ENCODE data around the gene CEP72.
"Not testable (repeated sequence)": the region's sequence is repeated elsewhere in the genome, so short reads cannot be mapped to it uniquely, and the experiment has no call there.

Gene CEP72

GRCh38 chr5:611731-612486, at the start of gene CEP72:
Gene CEP72 (plus strand): TSS chr5:612340. CDS start chr5:612362, 22 bp downstream.
- DNase-seq: peak; percentile 80

DNA sequence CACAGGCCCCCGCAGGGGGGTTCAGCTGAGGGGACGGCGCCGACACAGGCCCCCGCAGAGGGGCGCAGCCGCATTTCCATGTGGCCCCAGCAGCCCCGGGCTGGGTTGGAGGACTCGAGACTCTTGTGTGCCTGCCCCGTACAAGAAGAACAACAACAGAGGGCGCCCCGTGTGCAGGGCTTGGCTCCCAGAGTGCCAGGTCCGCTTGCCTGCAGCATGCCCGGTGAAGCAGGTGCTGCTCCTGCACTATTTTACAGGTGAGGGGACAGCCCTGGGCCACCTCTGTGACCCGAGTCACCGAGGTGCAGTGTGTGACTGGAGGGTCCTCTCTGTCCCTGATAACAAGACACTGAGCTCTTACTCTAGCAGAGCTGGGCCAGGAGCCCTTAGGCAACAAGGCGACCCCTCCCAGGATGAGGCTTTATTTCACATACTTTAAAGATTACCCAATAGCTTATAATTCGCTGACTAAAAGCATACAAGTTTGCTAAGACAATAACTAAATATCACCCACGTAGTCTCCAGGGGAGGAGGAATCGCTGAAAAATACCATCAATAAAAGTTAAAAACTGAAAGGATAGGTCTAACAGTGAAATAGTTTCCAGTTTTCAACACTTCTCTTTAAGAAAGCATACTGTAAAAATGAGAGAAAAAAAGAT, 46.2 kb upstream of the CEP72 start:
- no peak for DNase-seq

DNA sequence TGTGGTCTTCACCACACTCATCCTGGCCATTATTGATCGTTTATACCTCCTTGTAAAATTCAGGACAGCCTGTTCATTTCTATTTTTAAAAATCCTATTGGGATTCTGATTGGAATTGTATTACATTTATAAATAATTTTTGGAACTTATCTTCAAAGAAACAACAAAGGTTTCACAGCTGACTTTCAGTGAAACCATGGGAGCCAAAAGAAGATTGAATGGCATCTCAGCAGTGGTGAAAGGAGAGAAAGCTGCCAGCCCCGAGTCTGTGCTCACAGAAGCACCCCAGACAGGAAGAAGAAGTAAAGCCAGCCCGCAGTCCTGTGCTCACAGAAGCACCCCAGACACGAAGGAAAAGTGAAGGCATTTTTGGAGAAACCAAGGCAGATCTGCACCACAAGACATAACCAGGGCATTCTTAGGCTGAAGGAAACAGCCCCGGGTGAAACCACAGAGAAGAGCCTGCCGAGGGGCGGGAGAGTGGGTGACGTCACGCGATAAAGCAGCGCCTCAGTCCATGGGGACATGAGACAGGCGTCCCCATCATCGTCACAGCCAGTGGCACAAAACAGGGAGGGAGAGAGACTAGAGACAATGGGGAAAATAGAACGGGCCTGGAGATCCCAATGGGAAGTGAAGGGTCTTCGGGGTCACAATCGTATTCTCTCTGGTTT, 45.4 kb upstream of the CEP72 start:
- no peak for DNase-seq

DNA sequence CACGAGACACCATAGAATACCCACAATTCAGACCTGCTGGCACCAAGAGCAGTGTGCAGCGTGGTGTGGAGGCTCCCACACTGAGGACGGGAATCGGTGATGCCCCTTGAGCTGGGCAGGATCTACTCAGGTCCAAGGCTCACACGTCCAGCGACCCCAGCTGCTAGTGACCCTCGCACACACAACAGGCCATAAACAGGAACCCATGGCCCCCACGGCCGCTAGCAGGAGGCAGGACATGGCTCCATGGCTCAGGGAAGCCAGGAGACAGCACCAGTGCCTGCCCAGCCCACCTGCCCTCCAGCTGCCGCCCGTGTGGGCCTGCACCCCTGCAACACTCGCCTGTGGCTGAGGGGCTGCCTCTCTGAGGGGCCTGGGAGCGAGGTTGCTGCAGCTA, 44.5 kb upstream of the CEP72 start:
- no peak for DNase-seq

- DNase-seq: no peak
Observed at GRCh38 chr5:568061-568781, 43.9 kb upstream of the CEP72 start.

GRCh38 chr5:568809-569208, 43.3 kb upstream of the CEP72 start:
- no peak for DNase-seq

DNA sequence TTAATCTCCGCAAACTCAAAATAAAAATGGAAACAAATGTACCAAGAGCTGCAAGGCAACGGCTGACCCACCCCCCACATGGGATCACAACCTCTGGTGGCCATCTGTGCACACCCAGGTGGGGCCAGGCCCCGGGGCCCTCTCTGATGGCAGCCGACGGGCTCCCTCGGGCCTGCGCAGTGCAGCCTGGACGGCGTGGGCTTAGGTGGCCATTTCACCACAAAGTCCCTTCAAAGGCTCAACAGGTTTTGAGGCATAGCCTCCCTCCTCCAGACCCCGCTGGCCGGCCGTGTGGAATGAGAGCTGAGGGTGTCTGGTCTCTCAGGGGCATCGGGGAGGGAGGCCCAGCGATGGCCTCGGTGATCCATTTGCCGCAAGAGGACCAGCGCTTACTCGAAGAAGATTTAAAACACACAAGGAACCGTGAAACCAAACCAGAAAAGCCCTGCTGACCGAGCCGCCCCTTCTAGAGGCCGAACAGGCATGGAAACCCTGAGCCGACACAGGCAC, 42.7 kb upstream of the CEP72 start:
- DNase-seq: no peak

GRCh38 chr5:569868-570361, 42.2 kb upstream of the CEP72 start:
- DNase-seq: no peak

DNA sequence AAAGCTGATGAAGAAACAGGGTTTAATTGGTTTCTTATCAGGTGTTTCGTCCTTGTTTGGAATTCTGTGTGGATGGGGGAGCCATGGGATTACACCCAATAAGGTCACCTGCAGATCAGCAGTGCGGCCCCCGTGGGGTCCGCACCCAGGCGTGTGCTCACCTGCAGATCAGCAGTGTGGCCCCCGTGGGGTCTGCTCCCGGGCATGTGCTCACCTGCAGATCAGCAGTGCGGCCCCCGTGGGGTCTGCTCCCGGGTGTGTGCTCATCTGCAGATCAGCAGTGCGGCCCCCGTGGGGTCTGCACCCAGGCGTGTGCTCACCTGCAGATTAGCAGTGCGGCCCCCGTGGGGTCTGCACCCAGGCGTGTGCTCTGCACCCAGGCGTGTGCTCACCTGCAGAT, 41.7 kb upstream of the CEP72 start:
- no peak for DNase-seq

- no peak for DNase-seq
Observed at GRCh38 chr5:570886-571285, 41.3 kb upstream of the CEP72 start.

DNA sequence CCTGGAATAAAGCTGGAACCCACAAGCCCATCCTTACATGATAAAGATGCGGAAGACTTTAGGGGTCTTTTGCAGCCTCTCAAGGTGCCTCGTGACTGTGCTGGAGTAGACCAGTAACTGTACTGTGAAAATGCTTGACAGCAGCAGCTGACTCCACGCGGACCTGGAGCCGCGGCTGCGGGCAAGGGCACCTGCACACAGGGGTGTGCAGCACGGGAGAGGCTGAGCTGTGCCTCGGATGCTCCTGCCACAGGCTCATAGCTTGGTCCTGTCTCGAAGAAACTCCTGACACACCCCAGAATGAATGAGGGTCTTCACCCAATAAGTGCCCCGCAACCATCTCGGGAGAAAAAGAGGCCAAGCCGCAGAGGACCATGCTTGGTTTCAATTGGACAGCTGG, 40.3 kb upstream of the CEP72 start:
- DNase-seq: no peak

DNA sequence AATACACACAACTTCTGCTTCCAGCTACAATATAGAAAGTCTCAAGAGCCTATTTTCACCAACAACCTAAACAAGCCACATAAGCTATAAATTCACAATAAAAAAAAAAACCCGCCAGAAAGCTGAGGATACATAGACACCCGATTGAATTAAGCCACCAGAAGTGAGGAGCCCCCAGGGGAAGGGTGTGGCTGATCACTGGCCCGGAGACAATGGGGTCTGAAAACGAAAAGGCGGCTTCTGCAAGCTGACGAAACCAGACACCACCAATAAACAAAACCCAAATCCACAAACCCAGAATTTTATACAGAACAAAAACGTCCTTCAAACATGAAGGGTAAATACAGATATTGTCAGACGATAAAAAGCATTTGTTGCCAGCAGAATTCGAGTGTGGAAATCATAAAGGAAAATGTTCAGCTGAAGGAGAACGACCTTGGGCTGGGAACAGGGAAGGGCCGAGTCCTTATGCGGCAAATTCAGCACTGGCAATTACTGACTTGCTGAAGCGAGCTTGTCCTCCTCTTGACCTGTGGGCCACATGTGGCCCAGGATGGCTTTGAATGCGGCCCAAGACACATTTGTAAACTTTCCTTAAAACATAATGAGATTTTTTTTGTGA, 39.6 kb upstream of the CEP72 start:
- no peak for DNase-seq

DNA sequence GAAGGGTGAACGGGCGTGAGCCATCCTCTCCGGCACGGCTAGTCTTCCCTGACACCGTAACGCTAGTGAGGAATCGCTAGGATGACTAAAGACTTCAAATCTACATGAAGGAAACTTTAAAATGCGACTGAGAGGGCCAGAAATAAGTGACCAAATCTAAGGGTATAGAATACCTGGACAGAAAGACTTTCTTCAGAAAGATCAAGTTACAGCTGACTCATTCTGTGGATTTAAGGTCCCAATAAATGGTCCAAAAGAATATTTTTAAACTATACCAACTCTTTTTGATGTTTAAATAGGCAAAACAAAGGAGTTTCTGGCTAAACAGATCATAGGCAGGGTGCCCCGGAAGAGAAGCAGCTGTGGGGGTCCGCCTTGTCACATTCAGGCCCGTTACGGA, 38.9 kb upstream of the CEP72 start:
- DNase-seq: no peak

- DNase-seq: no peak
Observed at GRCh38 chr5:573976-574375, 38.2 kb upstream of the CEP72 start.

DNA sequence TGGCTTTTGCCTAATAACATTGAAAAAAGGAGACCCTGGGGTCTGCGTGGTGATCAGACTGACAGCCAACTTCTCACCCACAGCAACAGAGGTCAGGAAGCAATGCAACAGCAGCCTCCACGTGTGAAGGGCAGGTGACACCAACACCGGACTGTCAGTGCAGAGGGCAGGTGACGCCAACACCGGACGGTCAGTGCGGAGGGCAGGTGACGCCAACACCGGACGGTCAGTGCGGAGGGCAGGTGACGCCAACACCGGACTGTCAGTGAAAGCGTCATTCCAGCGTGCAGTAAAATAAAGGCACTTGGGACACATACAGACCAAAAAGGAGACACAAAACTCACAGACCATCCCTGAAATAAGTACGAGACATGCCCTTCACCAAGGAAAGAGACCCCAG, 37.2 kb upstream of the CEP72 start:
- DNase-seq: no peak

DNA sequence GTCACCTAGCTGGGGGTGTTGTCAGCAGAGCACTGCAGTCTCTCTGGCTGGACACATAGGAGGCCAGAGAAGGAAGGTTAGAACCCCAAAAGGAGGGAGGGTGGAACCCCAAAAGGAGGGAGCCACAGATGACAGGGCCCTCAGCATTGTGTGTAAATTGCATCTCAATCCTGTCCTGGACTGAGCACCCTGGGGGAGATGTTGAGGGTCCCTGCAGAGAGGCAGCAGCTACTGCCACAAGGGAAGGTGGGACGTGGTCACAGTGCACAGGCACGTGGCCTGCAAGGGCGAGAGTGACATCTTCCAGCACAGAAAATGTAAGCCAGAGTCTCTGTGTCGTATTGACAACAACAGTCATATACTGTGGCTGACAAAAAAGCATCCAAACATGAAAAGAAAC, 36.5 kb upstream of the CEP72 start:
- DNase-seq: no peak

GRCh38 chr5:577214-577613, 34.9 kb upstream of the CEP72 start:
- not testable (repeated sequence) for DNase-seq

DNA sequence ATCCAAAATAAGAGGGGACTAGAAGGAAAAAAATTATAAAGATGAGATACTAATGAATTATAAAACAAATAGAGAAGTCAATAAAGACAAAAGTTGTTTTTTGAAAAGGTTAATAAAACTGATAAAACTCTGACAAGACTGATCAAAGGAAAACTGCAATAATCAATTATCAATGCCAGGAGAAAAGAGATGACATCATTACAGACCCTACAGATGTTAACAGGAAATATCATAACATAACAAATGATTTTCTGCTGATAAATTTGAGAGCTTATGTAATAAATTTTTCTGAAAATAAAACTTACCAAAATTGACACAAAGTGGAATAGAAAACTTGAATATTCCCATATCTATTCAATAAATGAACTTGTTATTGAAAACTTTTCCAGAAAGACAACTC, 34.3 kb upstream of the CEP72 start:
- DNase-seq: no peak

DNA sequence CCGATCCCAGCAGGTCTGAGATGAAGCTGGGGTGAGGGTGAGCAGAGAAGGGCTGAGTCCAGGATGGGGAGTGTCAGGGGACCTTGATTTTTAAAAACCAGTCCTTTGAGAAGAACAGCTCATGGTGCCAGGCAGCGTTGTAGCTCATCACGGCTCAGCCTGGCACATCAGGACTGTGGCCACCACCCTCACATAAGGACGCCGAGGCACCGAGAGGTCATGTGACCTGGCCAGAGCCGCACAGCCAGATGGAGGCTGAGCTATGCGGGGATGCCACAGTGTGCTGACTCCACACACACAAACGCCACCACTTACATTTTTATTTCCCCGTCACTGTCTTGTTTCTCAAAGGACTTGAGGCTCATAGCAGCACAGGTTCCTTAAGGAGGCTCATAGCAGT, 32.9 kb upstream of the CEP72 start:
- no peak for DNase-seq

DNA sequence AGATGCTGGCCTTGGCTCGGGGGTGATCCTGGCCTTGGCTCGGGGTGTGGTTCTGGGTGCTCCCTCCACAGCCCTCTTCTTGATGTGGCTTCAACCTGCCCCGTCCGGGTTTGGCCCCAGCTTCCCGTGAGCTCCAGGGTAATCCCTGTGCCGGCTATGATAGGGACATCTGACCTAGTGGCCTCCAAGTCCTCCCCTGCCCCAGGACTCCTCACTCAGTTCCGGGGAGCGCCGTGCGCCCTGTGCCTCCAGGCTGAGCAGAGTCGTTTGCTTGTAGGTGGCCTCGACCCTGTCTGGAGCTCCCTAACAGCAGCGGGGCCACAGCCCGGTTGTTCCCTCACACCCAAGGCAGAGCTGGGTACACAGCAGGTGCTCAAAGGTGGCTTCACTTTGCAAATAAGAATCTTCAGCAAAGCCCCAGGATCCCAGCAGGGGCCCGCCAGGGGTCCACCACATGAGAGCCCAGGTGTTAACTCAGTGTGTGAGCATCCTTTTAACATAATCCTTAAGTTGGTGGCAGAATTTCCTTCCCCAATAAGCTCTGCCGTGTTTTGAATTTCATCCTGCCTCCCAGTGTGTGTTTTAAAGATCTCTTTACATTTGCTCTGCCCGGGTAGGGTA, 32.3 kb upstream of the CEP72 start:
- DNase-seq: no peak

GRCh38 chr5:580436-580835, 31.7 kb upstream of the CEP72 start:
- no peak for DNase-seq

- DNase-seq: no peak
Observed at GRCh38 chr5:581266-581665, 30.9 kb upstream of the CEP72 start.
